Measurements from ENCODE around the gene DLK1. TPM values are rescaled to one million over a fixed set of nuclear protein-coding genes. Genes with fewer than 3 reads are reported as not detected.

DLK1 gene
- polyA plus RNA-seq, 4 donors: 6.5 to 32.2 (median 15.7) TPM

GRCh38 chr14:100750762-100751699 lies 24.3 kb downstream of the DLK1 start:
- no peak for DNase-seq (ENCODE audit: low read depth in 4 of 4, low spot score in 3 of 4)

GRCh38 chr14:100754020-100754419 lies 27.3 kb downstream of the DLK1 start:
- no peak for DNase-seq (ENCODE audit: low read depth in 4 of 4, low spot score in 3 of 4)

- DNase-seq (ENCODE audit: low read depth in 4 of 4, low spot score in 3 of 4): no peak
These were observed 29.0 kb downstream of the DLK1 start for GRCh38 chr14:100755649-100756048.

GRCh38 chr14:100761481-100761880 lies 34.8 kb downstream of the DLK1 start:
- DNase-seq (ENCODE audit: low read depth in 4 of 4, low spot score in 3 of 4): no peak

GRCh38 chr14:100762089-100762515 lies 35.4 kb downstream of the DLK1 start:
- DNase-seq (ENCODE audit: low read depth in 4 of 4, low spot score in 3 of 4): no peak

- no peak for DNase-seq (ENCODE audit: low read depth in 4 of 4, low spot score in 3 of 4)
These were observed 36.2 kb downstream of the DLK1 start for GRCh38 chr14:100762901-100763300.

GRCh38 chr14:100764471-100765115 lies 37.9 kb downstream of the DLK1 start:
- no peak for DNase-seq (ENCODE audit: low read depth in 4 of 4, low spot score in 3 of 4)

GRCh38 chr14:100765296-100765695 lies 38.6 kb downstream of the DLK1 start:
- no peak for DNase-seq (ENCODE audit: low read depth in 4 of 4, low spot score in 3 of 4)

- no peak for DNase-seq (ENCODE audit: low read depth in 4 of 4, low spot score in 3 of 4)
These were observed 39.3 kb downstream of the DLK1 start for GRCh38 chr14:100765991-100766390.

GRCh38 chr14:100767003-100767787 lies 40.5 kb downstream of the DLK1 start:
- no peak for DNase-seq (ENCODE audit: low read depth in 4 of 4, low spot score in 3 of 4)

GRCh38 chr14:100767788-100768536 lies 41.3 kb downstream of the DLK1 start:
- DNase-seq (ENCODE audit: low read depth in 4 of 4, low spot score in 3 of 4): no peak

GRCh38 chr14:100769035-100769939 lies 42.6 kb downstream of the DLK1 start:
- no peak for DNase-seq (ENCODE audit: low read depth in 4 of 4, low spot score in 3 of 4)

GRCh38 chr14:100770046-100770445 lies 43.4 kb downstream of the DLK1 start:
- DNase-seq (ENCODE audit: low read depth in 4 of 4, low spot score in 3 of 4): no peak

GRCh38 chr14:100770605-100771120 lies 44.0 kb downstream of the DLK1 start:
- DNase-seq (ENCODE audit: low read depth in 4 of 4, low spot score in 3 of 4): no peak

- no peak for DNase-seq (ENCODE audit: low read depth in 4 of 4, low spot score in 3 of 4)
These were observed 44.6 kb downstream of the DLK1 start for GRCh38 chr14:100771121-100771800.

GRCh38 chr14:100772607-100773165 lies 46.0 kb downstream of the DLK1 start:
- DNase-seq (ENCODE audit: low read depth in 4 of 4, low spot score in 3 of 4): no peak

- DNase-seq (ENCODE audit: low read depth in 4 of 4, low spot score in 3 of 4): no peak
These were observed 46.9 kb downstream of the DLK1 start for GRCh38 chr14:100773331-100774163.

Data from left renal pelvis (tissue), 4 donors.